PFSK-1 (cell line): Measurements from ENCODE around the gene PIEZO2.

ENCODE experiments used
- FOXP2 ChIP-seq: optimal IDR thresholded peaks from 2 replicates; pipeline ENCODE3; 2011; ENCODE audit warnings: borderline replicate concordance, control low read depth, inconsistent platforms; ENCODE audit not compliant: insufficient read depth; ENCODE audit errors: extremely low read length, extremely low read depth
- POLR2AphosphoS5 ChIP-seq: IDR thresholded peaks from 2 replicates; pipeline ENCODE4 v1.6.1; 2012; ENCODE audit warnings: low read depth, mild to moderate bottlenecking, control low read depth, low read length, moderate library complexity
- REST ChIP-seq, 2 experiments: IDR thresholded peaks; 2 replicates each; pipeline versions ENCODE4 v1.6.1 to v1.8.0; 2011 to 2012; ENCODE audit warnings: low read depth in 2 of 2, low read length in 2 of 2, control low read depth in 1 of 2, inconsistent platforms in 1 of 2, mild to moderate bottlenecking in 1 of 2, moderate library complexity in 1 of 2; ENCODE audit not compliant: insufficient read depth in 1 of 2
- SIN3A ChIP-seq: IDR thresholded peaks from 2 replicates; pipeline ENCODE4 v1.6.1; 2012; ENCODE audit warnings: mild to moderate bottlenecking, low read length, moderate library complexity, borderline replicate concordance; ENCODE audit not compliant: insufficient read depth
- TAF1 ChIP-seq: IDR thresholded peaks from 2 replicates; pipeline ENCODE4 v1.6.1; 2012; ENCODE audit warnings: low read length, control low read depth, borderline replicate concordance; ENCODE audit not compliant: insufficient read depth

GRCh38 chr18:10757349-10757748, 392.0 kb downstream of the PIEZO2 start:
- TF ChIP-seq POLR2AphosphoS5 = no peak
- no peak for TF ChIP-seq FOXP2
- no peak for TF ChIP-seq SIN3A
- TF ChIP-seq REST (IDR thresholded peaks at IDR 0.05; ENCODE audit: insufficient read depth in 1 of 2, low read depth in 2 of 2, low read length in 2 of 2) = no peak
- no peak for TF ChIP-seq TAF1
